Stimulated activated CD4-positive, alpha-beta T cell treated with anti-CD3 and anti-CD28 coated beads, Interleukin-4, amount 100 ng/mL, for 4 hours (primary cell): ENCODE results near the gene MED25.

Source experiments
- DNase-seq, 2 experiments: peaks; one replicate each; pipeline ENCODE4 v3.0.0-alpha.2; 2020

MED25 gene

DNA sequence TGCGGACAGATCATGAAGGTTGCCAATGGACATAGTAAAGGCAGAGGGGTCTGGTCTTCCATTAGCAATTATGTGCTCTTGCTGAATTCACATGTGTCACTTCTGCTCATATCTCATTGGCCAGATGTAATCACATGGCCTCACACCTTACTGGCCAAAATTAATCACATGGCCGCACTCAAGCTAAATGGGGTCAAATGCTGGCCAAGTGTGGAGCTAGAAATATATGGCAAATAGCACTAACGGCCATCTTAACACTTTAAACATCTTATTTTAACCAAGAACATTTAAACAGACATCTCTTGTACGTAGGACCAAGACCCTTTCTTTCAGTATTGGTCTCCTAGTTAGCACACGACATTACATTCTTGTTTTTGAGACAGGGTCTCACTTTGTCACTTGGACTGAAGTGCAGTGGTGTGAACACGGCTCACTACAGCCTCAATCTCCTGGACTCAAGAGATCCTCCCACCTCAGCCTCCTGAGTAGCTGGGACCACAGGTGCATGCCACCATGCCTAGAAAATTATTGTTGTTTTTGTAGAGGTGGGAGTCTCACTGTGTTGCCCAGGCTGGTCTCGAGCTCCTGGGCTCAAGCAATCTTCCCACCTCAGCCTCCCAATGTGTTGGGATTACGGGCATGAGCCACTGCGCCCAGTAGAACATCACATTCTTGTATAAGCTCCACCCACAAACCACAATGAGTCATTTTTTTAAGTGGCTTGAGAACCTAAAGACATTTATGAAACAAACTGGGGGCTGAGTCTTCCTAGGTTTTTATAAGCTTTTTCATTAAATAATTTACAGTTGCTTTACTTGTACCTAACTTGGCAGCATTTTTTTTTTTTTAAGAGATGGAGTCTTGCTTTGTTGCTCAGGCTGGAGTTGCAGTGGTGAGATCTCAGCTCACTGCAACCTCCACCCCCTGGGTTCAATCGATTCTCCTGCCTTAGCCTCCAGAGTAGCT, 29.9 kb downstream of the MED25 start:
- no peak for DNase-seq

DNA sequence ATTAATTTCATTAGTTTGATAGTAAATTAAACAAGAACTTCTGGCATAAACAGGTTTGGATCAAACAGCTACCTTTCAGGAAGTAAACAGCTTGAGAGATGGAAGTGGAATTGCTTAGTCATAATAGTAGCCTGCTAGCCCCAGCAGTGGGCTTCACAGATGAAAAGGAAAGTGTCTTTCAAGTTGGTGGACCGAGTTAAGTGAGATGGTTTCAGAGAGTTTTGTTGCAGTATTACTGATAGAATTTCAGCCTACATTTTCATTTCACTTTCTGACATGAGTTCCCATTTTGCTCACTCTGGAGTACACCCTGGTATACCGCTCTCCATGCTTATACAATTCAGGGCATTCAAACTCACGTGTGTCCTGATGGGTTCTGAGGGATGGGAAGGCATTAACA, 30.8 kb downstream of the MED25 start:
- DNase-seq, result no peak

DNA sequence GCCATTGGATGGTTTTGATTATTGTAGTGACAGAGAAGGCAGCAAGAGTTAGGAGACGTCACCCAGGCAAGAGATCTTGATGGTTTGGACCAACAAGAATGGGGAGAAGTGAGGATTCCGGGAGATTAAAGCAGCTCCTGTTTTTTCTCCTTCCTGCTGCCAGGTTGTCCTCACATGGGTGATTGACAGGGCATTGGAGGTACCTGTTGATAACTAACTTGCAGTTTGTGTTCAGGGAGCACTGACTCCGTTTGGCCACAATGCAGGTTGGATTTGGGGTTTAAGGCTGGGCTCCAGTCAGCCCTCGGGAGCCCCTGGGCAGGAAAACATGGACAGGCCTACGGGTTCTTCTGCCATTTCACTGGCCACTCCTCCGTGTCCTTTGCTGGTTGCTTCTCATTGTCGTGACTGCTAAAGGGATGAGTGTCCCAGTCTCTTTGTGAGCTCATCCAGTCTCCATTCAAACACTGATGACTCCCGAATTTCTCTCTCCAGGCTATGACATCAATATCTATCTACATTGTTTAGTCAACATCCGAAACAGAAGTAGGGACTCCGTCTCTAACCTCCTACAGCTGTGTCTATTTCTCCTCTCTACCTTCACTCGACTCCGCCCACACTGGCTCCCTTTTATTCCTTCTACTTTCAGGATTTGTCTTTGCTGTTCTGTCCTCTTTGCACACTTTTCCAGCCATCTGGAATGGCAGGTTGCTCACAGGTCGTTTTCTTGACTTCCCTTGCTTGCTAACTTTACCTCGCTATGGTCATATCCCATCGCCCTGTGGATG, 31.5 kb downstream of the MED25 start:
- DNase-seq, result no peak

DNA sequence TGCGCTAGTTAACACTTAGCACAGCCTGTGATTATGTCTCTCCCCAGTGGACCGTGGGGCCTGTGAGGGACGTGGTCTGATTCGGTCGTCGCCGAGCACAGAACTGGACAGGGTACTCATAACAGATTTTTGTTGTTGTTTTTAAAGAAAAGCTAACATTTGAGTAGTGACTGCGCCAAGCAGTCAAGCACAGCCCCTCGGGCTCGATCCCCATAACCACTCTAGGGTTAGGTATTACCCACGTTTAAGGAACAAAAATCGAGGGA, 32.1 kb downstream of the MED25 start:
- no peak for DNase-seq

DNA sequence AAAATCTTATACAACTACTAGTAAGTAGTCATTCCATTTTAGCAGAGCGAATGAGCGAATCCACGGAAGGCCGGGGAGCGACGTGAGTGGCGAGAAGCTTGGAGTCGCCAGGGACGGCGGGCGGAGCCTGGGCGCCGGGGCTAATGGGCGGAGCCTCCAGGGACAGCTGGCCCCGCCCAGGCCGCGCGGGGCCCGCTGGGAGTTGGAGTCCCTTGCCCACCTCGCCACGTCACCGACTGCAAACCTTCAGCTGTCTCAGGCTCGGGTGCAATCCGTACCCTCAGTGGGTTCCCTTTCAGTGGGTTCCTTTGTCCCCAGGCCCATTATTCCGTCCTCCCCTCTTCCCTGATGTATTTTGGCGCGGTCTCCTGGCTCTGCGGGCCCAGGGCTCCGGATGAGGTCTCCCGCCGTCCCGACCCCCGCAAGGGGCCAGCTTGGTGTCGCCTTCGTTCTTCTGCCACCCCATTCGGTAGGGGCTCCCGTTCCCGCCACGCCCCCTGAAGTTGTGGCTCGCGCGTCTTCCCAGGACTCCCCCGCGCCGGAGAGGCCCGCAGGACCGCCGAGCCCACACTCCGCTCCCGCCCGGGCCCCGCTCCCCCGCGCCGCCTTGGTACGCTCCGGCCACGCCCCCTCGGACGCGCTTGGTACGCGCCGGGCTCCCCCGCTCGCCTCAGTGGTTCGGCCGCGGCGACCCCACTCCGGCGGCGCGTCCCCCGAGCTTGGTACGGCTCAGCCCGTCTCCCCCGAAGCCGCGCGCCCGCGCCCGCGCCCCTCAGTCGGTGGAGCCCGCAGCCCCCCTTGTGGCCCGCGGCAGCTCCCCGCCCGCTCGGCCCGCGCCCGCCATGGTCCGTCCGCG, 32.6 kb downstream of the MED25 start, which contains the start of gene PTOV1:
TSS of gene PTOV1 (plus strand) at position 673 of the 856 bp plus-strand sequence.
- DNase-seq, result peak; percentile 83 to 88

DNA sequence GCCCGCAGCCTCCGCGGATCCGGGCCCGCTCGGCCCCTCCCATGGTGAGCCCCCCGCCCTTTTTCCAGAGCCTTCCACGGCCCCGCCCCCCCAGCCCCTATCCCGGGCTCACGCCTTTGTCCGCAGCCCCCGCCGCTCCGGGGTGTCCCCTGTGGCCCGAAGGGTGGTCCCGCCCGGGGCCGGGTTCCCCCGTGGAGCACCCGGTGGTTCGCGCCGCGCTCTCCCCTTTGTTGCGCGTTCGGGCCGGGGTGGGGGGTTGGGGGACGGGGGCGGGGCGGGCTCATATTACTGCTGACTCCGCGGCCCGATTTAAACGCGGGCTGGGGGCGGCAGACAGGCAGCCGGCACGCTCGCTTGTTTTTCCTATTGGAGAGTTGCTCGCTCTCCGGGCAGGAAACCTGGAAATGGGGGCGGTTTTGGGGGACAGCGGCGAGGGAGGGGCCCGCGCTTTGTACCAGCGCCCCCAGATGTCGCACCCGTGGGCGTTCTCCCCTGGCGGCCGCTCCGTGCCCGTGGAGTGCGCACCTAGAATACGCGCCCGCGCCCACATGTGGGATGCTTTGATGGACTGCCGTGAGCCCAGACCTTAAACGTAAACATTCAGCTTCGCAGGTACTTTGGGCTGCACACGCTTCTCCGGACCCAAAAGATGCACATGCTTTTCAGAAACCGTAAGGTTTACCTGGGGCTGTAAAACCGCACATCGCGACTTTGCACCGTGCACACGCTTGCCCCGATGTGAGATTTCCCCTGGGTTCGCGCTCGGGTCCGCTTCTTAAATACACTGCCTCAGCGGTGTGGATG, 33.6 kb downstream of the MED25 start:
- peak; percentile 29 to 41 for DNase-seq

DNA sequence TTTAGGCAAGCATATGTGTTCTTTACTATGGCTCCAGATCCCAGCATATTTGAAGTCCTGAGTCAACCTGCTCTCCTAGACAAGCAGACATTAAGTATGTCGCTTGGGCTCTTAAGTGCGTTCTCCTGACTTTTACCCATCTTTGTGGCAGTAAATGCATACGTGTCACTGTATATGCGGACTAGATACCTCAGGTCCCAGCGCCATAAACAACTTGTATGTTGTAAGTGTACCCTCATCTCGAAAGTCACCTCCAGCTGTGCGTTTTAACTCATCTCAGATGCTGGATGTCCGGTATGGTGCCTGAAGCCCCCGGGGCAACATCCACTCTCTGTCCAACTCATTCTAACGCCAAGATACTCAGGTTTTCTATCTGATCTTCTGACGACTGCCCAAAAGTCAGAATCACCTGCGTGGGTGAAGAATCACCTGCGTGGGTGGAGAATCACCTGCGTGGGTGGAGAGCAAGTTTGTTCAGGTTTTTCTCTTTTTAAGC, 34.6 kb downstream of the MED25 start:
- peak in 1 of 2 experiments; percentile 33 for DNase-seq

DNA sequence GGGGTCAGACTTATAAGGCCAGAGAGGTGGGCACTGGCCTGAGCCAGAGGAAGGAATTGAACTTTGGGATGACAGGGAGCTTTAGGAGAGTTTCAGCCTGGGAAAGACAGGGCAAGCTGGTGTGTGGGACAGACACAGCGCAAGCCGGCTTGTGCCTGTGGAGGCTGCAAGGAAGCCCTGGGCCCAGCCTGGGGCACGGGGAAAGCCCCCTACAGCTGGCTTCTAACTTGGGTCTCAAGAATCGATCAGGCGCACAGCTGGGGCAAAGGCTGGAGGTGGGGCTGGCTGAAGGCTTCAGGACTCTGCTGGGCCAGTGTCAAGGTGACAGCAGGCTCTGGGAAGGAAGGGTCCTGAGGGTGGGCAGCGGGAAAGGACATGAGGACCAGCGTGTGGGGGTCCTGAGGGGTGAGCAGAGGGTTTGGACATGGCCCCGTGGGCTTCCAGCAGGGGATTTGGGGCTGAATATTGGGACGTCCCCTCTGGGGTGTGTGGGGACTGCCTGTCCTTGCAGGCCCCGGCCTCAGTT, 35.8 kb downstream of the MED25 start:
- DNase-seq, result no peak

DNA sequence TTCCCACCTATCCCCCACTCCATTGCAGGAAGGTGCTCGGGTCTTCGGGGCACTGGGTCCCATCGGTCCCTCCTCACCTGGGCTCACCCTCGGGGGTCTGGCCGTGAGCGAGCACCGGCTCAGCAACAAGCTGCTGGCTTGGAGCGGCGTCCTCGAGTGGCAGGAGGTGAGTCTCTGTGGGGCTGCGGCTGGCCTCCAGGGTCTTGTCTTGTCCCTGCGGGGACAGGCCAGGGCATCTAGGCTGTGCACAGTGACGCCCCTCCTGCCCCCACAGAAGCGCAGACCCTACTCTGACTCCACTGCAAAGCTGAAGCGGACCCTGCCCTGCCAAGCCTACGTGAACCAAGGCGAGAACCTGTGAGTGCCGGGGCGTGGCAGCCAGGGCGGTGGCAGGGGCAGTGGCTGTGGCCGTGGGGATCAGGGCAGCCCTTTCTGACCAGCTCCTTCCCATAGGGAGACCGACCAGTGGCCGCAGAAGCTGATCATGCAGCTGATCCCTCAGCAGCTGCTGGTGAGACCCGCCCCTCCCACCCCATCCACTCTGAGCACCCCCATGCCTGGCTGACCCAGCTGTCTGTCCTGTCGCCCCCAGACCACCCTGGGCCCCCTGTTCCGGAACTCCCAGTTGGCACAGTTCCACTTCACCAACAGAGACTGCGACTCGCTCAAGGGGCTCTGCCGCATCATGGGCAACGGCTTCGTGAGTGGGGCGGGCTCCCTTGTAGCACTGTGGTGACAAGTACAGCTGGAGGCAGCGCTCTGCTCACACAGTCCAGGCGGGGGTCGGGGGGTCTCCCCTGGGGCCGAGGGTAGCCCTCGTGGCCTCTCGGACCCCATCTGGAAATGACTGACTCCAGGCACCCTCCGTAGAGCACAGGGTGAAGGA, 36.5 kb downstream of the MED25 start:
- no peak for DNase-seq

DNA sequence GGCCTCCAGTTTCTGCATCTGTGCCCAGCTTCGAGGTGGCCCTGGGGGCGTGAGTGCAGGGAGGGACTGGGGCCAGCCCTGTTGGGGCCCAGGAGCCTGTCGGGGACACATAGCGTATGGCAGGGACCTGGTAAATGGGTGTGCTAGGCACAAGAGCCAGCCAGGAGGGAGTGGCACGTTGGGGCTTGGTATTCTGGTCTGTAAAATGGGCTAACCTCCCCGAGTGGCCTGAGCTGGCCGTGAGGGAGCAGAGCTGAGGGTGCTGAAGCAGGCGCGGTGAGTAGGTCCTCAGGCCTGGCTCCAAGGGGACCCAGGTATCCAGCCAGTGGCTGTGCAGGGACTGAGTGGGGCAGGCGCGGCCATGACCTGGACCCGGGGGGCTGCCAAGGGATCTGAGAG, 37.2 kb downstream of the MED25 start:
- no peak for DNase-seq

DNA sequence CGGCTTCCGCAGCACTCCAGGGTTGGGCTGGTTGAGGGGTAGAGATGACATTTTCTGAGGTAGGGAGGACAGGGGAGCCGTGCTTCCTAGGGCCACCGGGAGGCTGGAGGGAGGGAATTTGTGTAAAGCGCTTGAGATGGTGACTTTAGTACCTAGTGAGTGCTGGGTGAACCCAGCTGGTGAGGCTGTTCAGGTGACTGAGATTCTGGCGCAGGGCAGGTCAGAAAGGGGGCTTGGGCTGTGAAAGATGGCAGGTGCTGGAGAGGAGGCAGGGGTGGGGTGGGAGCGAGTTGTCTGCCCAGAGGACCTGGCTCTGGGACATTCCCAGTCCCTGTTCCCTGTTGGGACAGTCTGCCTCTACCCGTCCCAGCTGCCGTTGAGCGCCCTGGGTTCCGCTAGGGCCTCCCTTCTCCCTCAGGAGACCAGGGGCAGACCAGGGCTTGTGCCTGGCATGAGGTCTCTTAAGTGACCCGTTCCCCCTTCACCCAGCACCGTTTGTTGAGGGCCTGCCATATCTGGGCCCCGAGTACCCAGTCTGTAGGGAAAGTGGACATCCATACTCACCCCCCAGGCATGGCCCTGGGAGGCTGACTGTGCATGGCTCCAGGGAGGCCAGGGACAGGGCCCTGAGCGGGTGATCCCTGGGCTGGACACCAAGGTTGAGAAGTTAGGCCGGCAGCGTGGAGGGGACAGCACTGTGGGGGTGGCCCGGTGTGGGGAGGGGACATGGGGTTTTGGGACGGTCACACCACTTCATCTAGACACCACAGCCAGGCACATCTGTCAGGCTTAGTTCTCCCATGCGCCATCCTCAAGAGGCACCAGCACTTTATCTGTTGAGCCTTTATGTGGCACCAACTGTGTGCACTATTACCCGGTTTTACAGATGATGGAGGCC, 37.8 kb downstream of the MED25 start:
- DNase-seq, result no peak

DNA sequence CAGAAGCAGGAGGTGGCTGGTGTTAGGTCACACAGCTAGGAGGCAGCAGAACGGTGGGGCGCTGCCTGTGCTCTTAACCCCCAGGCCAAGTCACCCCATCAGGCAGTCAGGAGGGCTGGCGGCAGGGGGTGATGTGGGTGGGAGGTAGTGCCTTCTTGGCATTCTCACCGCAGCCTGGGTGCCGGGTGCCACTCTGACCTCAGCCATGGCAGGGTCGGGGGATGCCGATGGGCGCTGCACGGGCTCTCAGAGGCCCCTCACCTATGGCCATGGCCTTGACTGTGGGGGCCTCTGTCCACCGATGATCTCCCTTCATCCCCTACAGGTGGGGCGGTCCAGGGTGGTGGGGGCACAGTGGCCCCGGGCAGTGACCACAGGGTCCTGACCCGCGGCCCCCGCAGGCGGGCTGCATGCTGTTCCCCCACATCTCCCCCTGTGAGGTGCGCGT, 38.5 kb downstream of the MED25 start:
- no peak for DNase-seq

DNA sequence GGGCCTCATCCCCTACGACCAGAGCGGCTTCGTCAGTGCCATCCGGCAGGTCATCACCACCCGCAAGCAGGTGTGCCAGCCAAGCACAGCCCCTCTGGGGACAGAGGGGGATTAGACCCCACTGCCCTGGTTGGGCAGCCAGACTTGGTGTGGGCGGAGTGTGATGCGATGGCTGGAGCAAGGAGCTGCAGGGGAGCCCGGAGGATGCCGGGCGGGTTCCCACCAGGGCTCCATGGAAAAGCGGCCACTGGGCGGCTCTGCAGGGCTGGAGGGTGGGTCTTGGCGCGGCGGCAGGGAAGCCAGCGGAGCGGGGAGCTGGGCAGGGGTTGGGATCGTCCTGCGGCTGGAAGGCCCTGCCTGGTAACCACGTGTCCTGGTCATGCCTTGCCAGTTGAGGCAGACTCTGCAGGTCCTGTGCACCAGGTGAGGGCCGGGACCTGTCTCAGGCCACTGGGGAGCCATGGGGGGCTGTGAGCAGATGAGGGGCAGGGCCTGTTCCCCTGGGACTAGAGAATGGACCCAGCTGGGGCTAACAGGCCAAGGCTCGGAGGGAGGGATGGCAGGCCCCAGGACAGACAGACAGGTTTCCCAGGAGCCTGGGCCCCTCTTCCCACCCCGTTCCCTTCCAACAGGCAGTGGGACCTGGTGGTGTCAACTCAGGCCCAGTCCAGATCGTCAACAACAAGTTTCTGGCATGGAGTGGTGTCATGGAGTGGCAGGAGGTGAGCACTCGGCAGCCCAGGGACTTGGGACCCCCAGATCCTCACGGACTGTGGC, 39.2 kb downstream of the MED25 start:
- DNase-seq, result no peak

DNA sequence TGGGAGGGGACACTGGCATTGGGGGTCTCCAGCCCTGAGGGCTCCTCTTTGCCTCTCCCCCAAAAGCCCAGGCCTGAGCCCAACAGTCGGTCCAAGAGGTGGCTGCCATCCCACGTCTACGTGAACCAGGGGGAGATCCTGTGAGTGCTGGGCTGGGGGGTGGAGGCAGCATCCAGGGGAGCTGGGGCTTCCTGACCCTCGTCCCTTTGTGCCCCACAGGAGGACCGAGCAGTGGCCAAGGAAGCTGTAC, 39.7 kb downstream of the MED25 start:
- DNase-seq, result no peak

DNA sequence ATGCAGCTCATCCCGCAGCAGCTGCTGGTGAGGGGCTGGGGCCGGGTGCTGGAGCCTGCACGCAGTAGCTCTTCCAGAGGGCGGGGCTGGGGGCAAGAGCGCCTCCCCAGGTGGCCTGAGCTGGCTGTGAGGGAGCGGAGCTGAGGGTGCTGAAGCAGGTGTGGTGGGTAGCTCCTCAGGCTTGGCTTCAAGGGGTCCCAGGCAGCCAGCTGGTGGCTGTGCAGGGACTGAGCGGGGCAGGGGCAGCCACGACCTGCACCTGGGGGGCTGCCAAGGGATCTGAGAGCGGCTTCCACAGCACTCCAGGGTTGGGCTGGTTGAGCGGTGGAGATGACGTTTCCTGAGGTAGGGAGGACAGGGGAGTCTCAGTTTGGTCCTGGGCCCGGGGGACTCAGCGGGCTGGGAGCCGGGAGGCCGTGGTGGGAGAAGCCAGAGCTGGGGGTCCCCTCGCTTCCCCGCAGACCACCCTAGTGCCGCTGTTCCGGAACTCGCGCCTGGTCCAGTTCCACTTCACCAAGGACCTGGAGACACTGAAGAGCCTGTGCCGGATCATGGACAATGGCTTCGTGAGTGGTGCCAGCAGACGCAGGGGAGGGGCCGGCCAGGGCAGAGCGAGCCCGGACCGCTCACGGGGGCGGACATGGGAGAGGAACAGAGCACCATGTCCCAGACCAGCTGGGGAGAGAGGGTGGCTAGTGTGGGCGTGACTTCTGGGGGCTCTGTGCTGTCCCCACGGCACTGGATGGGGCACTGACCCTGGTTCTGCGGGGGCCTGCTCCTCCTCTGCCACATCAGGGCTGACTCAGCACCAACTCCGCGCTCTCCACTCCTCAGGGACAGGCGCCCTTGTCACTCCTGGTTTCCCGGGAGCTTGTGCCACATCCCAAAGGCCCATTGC, 40.2 kb downstream of the MED25 start:
- no peak for DNase-seq

DNA sequence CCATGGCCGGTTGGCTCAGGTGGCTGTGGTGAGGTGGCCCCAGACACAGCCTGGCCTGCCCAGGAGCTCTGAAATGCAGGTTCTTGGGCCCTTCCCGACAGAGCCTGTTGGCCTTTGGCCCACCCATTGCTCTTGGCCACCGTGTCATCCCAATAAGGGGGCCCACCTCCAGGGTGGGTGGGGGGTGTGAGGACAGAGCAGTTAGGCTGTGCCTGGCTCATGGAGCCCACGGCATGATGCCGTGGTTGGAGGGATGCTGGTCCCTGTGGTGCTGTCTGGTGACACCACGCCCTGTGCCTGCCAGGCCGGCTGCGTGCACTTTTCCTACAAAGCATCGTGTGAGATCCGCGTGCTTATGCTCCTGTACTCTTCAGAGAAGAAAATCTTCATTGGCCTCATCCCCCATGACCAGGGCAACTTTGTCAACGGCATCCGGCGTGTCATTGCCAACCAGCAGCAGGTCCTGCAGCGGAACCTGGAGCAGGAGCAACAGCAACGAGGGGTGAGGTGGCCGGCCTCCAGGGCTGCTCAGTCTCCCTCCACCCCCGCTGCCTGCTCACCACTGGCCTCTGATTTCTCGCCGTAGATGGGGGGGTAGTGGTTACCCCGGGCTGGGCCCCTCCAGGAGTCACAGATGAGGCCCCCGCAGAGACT, 41.7 kb downstream of the MED25 start:
- no peak for DNase-seq

DNA sequence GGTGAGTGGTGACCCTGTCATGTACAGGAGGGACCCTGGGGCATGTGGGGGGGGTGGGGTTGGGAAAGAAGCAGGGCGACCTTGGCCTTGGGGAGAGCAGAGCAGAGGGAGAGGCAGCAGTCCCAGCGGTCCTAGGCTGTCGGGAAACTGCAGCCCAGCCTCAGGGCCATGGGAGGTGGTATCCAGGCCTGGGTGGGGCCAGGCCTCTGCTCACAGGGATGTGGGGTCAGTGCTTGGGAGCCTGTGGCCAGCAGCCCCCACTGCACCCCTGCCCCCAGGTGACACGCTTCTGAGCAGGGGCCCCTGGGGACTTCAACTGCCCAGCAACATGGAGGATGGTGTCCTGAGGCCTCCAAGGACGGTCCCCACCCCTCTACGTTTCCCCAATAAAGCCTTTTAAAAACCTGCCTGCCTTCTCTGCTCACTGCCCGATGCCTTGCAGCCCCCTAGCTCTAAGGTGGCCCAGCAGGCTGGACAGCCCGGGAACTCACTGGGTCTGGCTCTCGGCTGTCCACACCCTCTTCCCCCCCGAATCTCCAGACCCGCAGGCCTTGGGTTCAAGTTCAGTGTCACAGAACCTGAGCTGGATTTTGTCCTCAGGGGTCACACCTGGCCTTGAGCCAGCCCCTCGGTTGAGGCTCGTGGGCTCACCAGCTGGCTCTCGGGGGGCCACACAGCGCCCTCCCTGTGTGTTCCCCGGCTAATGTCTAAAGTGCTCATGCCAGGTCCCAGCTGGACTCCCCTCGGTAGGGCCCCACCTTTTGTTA, 42.4 kb downstream of the MED25 start:
- DNase-seq, result no peak
